Dedifferentiated amniotic fluid mesenchymal stem cell (primary cell): Measurements from ENCODE around the gene CAMSAP2.

Experiments
- DNase-seq: peaks from one replicate; pipeline ENCODE4 v3.0.0-alpha.2; 2016; ENCODE audit errors: extremely low spot score

CAMSAP2 gene

DNA sequence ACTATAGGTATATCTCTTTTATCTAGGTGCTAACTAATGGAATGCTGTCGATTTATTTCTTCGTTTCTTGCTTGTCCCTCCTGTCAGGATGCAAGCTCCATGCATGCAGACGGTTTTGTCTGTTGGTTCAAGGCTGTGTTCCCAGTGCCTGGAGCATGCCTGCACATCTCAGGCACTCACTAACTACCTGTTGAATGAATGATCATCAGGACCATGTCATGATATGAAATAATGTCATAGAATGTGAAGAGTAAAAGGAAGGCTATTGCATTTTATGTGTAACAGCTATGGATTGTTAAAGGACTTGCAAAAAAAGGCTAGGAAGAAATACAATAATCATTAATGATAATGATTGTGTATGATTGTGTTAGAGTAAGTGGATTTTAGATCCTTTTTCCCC is 138.3 kb downstream of the CAMSAP2 start:
- no peak for DNase-seq

DNA sequence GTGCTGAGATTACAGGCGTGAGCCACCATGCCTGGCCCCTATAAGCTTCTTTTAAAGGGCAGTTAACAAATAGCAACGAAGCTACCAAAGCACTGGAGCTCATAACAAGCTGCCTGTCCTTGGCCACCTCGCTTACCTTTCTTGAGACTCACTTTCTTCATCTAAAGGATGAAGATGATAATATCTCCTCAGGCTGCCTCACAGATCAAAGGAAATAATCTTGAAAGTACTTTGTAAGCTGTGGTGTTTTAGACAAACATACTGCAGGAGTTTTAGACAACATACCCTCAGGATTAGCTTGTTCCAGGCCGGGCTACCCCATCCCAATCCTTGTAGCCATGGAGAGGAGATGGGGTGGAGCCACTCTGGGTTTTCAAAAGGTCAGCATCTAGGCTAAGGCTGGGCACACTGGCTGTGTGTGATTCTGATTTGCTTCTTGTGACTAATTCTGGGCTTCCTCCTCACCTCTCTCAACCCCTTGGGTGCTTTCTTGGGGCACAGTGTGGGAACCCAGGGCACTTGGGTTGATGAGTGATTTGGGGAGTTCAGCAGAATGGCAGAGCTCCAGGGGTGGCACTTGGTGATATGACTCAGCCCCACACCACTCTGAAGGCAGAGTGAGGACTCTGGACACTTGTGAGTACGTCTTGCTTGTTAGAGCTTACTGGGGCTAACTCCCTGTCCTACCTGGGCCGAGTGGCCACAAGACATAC is 139.3 kb downstream of the CAMSAP2 start:
- no peak for DNase-seq

DNA sequence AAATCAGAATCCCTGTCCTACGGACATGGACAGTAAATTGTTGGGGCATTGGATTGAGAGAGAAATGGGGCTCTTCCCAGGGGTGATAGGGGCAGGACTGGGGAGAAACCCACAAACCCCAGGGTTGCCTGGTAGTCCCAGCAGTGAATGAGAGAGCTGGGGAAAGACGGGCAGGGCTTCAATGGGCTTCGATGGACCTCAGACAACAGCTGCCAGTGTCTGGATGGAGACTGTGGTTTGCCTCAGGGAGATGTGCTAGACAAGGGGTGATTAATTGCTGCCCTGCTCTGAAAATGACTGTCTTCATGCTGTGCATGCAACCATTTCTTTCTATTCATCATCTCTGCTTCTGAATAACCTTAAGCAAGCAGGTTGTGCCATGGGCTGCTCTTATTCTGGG is 141.5 kb downstream of the CAMSAP2 start:
- DNase-seq: no peak

DNA sequence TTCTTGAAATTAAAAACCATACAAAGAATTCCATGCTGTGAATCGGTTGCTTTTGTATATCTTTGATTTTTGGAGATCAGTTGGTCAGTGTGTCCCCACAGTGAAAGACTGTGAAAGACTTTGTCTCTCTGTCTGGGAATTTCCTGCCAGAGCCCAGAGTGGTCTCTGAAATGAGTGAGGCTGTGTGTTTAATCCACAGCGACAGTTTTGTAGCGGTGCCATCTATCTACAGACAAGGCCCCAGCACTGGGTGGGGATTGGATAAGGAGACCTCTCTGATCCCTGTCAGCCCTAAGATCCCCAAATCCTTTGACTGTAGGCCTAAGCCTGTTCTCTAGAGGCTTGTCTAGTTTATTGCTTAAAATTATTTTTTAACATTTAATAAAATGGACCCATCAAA is 144.4 kb downstream of the CAMSAP2 start:
- no peak for DNase-seq

DNA sequence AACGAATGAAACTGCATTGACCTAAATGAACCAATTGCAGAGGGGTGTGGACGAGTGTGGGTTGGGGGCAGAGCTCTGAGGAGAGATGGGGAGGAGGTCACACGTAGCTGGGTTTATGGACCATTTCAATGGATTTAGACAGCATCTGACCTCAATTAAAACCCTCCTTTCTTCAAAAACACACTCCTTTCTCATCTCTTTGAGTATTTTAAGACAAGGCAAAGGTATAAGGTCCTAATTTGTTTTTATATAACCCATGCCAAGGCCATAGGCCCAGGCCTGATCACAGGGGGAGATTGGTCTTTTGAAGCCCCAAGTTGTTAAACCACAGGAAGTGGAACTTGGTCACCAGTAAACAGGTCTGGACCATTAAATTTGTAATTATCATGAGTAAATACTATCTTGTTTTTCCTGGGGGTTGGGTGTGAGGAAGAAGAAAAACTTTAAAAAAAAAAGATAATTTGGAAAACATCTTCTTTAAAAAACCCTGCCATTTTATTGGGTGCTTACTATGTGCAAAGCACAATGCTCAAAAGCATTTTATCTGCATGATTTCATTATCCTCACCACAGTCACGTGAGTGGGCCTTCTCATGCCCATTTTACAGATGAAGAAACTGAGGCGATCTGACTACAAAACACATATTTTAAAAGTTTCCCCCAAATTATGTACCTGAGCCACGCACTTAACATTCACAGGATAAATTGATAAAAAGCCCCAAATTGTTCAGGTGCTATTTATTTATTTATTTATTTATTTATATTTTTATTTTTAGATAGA is 147.1 kb downstream of the CAMSAP2 start:
- no peak for DNase-seq

DNA sequence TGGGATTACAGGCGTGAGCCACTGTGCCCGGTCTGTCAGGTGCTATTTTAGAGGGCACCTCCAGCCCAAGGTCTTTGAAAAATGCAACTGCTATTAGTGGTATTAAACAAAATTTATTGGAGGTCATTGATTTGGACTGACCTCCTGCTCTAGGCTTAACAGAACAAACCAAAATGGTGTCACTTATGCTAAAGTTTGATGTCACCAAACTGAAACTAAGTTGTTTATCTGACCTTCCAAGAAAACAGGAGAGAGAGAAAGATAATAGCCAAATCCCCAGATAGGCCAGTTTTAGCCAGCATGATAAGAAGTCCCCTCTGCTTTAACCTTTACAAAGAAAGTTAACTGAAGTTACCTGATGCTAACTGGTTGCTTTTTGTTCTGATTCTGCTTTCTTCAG is 147.9 kb downstream of the CAMSAP2 start:
- no peak for DNase-seq

DNA sequence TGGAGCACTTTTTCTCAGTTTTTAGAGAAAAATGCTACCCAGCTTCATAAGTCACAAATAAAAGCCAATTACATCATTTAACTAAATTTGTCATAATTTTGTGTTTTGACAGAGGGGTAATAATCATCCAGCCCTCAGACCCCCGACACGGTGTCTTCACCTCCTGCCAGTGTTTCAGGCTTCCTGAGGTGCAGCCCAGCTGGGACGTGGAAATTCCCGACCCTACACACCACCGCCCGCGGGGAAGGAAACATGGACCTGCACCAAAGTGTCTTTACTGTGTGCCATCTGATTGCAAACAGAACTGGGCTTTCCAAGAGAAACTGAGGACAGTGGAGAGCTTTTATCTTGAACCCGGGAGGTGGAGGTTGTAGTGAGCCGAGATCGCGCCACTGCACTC is 148.3 kb downstream of the CAMSAP2 start:
- DNase-seq: no peak

DNA sequence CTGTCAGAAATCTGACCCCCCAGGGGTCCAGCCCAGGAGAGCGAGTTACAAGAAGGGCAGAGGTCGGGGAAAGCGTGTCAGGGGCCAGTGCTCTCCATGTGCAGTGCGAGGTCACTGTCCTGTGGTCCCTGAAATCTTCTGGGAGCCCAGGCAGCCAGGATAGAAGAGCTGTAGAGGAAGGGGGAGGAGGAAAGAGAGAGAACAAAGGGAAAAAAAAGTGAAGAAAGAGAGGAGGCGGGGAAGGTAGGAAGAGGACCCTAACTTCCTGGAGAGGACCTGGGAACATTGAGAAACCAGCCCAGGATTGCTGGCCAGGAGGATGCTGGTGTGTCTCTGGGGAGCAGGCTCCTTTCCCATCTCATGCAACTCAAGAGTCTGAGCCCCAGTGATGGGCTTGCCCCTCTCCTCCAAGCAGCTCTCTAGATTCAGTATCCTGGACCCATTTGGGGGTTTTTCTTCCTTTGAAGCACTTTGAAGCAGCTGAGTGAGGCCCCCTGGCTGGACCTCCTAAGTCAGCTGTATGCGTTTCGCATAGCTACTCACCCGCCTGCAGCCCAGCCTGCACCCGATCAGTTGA is 149.2 kb downstream of the CAMSAP2 start:
- DNase-seq: no peak

DNA sequence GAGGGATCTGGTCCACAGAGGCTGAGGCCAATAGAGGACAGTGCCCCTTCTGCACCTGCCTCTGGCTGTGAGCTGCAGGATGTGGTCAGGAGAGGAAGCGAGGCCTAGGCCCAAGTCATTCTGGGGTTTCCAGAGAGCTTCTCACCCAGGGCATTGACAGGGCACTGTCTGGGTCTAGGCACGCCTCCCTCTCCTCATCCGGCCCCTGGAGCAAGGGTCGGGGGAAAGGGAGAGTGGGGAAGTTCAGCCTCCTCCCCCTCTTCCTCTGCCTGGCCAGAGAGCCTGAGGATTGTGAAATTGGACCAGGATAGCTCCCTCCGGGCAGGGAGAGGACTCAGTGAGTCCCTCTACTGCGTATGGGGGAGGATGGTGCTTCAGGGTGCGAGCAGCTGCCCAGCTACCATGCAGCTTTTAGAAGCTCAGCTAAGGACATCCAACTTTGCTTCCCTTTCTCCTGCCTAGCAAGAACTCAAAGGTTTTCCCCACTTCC is 149.7 kb downstream of the CAMSAP2 start:
- no peak for DNase-seq

DNA sequence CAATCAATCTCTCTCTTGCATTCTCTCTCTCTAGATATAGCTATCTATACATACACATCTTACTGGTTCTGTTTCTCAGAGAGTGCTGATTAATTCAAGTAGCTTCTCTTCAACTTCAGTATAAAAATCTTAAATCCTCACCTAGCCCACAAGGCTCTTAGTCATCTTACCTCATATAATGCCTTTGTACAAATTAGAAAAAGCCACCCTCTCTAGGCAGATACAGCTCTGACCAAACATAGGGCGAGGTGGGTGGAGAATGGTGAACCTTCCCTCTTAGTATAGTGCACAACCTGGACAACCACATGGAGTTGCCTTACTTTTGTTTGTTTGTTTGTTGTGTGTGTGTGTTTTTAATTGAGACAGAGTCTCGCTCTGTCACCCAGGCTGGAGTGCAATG is 150.9 kb downstream of the CAMSAP2 start:
- DNase-seq: no peak

DNA sequence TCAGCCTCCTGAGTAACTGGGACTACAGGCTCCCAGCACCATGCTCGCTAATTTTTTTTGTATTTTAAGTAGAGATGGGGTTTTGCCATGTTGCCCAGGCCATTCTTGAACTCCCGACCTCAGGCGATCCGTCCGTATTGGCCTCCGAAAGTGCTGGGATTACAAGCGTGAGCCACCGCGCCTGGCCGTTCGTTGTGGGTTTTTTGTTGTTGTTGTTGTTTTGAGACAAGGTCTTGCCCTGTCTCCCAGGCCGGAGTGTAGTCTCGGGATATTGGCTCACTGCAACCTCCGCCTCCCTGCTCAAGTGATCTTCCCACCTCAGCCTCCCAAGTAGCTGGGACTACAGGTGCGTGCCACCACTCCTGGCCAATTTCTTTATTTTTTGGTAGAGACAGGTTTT is 151.3 kb downstream of the CAMSAP2 start:
- DNase-seq: no peak

DNA sequence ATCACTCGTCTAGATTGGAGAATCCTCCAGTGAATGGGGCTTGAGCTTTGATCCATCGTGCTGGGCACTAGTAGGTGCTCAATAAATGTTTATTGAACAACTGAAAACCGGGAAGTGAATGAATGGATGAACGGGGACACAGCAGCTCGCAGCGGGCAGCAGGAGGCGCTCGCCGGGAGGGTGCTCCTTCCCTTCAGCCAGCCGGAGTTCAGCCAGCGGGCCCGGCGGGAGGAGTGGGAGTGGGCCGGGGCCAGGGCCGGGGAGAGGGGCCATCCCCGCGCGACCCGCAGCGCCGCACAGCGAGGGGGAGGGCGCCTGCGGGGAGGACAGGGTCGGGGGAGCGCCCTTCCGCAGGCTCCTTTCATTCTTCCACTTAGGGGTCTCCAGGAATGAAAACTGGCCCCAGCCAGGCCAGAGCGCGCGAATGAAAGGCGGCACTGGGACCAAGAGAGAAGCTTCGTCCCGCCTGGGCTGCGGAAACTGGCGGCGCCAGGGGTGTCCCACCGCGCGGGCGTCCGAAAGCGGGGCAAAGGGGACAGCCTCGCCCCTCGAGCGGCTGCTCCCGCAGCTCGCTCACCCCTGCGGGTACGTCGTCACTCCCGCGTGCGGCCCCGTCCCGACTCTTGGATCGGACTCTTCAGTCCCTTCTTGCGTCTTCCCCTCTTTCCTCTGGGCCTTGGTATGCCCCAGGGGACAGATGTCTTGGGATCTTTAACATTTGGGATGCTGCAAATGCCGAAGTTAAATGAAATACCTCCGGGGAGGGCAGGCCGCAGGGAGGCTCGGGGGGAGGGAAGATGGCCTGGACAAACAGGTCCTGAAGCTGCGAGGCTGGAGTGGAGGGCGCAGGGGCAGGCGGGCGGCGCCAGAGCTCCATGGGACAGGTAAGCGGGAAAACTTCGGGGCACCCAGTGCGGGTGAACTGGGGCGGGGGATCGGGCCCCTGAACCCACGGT is 152.4 kb downstream of the CAMSAP2 start:
- peak; percentile 30 for DNase-seq

DNA sequence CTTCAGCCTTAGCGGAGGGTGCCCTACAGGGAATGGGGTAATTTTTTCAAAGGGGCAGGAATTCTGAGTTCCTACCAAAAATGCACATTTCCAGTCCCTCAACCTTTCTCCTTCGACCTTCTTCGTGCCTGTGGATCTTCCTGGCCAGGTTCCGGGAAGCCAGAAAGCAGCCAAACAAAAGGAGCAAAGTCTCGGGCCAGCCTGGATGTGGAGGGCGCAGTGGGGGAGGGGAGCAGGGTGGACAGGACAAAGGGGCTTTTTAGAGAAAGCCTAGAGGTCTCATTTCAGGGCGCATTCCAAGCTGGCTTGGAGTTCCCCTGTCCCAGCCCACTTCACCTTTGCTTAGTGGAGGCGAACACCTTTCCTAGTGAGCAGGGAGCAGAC is 153.1 kb downstream of the CAMSAP2 start:
- DNase-seq: no peak

DNA sequence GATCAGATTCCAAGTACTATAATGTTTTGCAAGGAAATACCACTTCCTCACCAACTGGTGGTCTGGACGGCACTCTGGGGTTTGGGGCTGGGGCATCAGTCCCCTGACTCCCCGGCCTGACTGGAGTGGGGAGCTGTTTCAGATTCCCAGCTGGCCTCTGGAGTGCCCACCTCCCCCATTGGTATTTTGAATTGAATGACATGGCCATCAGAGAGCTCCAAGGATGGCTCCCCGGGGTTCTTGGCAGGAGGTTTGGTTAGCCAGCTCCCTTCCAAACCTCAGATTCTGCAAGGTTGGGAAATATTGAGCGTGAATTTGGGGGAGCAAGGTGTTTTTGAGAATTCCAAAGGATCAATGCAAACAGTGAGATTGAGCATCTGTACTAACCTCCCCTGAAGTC is 153.9 kb downstream of the CAMSAP2 start:
- no peak for DNase-seq

DNA sequence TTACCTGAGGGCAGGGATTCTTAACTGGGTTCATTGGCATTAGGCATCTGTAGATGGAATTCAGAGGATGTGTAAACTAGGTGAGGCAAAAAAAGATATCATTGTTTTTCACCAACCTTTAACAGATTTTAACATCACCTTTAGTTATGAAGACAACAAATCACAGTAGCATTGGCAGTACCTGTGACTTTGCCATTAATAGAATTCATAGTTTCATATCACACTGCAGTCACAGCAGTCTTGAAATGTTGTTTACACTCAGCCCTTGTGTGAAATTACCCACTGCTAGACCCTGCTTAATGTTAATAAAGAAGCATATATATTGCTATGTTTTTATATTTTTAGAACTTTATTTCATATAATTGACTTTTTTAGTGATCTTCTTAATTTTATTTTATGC is 154.3 kb downstream of the CAMSAP2 start:
- DNase-seq: no peak

DNA sequence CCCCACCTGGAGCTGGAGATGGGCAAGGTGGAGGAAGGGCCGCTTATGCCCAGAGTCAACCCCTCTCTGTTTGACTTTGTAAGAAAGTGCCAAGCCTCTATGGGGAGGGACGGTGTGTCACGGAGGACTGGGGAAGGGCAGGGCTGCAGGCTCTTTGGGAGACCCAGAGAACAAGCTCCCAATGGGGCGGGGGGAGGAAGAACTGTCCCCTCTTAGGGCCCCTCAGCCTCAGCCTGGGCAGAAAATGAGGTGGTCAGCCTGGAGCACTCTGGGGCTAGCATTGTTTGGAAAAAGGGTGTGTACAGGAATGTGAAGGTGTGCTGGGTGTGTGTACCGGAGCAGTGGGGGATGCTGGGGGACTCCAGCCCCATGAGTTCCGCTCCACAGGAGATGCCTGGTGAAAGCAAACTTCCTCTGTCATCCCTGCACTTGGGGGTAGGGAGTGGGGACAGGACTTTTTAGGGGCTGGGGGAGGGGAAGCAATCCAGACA is 154.8 kb downstream of the CAMSAP2 start:
- DNase-seq: no peak

DNA sequence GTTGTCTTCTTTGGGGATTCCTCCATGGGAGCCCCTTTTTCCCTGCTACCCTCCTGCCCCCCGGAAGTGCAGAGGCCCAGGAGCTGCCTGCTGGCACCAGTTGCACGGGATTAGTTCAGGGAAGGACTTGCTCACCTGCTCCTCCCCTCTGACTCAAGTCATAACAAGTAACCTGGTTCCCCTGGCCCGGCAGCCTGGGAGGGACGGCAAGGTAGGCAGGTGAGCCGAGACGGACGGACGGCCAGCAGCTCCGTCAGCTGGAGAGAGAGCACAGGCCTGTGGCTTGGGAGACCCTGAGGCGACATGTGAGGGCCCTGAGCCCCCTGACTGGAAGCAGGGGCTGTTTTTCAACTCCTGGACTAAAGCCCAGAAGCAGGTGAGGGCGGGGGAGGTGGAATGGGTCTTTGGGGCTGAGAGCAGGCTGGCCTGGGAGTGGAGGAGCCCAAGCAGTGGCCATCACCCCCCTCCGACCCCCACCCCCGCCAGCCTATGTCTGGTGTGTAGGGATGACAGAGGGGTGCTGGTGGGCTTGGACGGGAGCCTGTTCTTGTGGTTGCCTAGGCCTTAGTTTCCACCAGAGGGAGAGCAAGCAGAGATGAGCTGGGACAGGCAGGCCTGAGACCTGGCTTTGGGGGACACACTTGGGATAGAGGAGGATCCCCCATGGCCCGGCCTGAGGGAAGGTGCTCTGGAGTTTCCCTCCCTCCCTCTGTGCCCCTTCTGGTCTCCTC is 156.2 kb downstream of the CAMSAP2 start, which contains the start of gene INAVA:
Gene INAVA (plus strand): TSS at position 189 of the 731 bp plus-strand sequence. CDS start 3,501 bp downstream, outside the sequence.
- DNase-seq: no peak

DNA sequence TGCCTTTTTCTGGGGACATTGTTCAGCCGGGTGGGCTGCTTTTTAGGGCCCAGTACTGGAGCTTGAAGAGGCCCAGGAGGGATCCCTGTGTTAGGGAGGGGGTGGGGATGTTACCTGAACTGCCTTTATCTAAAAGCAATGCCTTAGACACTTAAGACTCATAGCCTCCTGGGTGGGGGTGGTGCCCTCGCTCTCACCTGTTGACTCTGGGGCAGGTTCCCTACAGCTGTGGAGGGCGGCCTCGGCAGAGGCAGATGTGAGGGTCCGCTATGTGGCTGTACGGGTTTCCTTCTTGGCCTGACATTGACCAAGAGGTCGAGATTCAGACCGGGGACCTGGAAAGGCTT is 156.7 kb downstream of the CAMSAP2 start:
- no peak for DNase-seq

DNA sequence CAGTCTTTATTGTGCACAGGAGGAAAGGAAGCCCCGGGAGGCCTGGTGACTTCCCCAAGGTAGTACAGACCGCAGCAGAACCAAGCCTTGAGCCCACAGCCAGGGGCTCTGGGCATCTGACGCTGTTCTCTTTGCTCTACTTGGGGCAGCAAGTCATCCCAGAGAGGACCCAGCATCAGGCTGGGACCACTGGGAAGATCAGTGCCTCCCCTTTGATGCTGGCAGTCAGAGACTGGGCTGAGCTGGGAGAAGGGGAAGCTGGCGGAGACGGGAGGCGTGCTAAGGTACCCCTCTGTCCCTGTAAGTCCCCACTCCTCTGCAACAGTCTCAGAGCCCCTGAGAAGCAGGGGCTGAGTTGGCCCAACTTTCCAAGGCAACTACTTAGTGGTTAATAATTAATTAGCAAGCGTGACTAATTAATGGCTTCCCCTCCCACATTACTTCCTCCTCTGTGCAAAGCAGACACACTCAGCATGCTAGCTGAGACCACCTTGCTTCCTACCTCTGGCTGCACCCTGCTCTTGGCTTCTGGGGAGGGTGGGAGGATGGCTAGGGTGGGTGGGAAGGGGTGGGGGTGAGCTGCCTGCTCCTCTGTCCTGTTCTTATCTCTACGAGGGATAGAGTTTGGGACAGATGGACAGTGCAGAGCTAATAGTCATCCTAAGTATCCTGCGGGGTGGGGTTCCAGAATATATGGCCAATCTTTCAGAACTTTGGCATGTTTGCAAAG is 157.3 kb downstream of the CAMSAP2 start:
- no peak for DNase-seq

DNA sequence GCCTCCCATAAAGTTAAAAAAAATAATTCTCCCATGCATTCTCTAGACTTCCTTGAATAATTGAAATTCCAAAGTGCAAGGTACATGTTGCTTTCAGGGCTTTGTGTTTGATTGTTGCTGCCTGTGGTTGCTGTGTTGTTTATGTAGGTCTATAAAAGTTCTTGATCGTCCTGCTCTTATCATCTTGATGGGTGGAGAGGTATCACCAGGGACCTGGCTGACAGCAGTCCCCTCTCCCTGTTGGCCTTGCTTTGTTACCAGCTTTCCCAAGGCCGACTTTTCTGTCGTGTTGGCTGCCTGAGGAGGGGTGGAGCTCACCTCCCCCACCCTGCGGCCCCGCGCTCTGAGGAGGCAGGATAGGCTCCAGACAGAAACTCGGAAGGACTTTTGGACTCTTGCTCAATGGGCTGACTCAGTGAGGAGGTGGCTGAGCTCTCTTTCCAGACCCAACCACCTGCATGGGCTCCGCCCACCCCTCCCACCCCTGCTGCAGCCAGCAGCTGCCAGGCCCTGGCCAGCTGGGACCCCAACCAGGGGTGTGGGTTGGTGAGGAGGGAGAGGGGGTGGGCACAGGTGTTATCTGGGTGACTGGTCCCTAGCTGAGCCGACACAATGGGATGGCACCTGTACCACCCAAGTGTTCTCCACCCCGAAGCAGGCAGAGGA is 158.0 kb downstream of the CAMSAP2 start:
- DNase-seq: no peak
